IMR-90 (cell line): Measurements from ENCODE around the gene YARS2. TPM values are rescaled to one million over a fixed set of nuclear protein-coding genes. Genes with fewer than 3 reads are reported as not detected.

Source experiments
- ATAC-seq: fragments of 200-7000 bp; cut with Tn5 transposase; 2 replicates; pipeline ENCODE4 v1.9.1; 2020; ENCODE audit warnings: low read depth, mild to moderate bottlenecking, moderate library complexity
- BruUV-seq: library from RNA; stranded (reverse); fragments of 400-500 nt; replicated peaks from 2 replicates; lab custom pipeline; 2021; lab: Mats Ljungman, UMichigan
- CTCF ChIA-PET: fragments of 300-600 bp; formaldehyde crosslinking; extraction: SDS; loops from one replicate; lab custom pipeline; 2021; ENCODE audit warnings: antibody characterized with exemption; lab: Yijun Ruan, JAX
- POLR2A ChIA-PET: fragments of 300-600 bp; sonication (Branson Sonifier 250); formaldehyde crosslinking; loops from one replicate; lab custom pipeline; 2022; ENCODE audit warnings: antibody characterized with exemption; ENCODE audit not compliant: unreplicated experiment; lab: Charles Lee
- DNase-seq: peaks from one replicate; pipeline ENCODE4 v3.0.0; 2013
- H2AFZ ChIP-seq: replicated peaks from 2 replicates; pipeline ENCODE3; 2013; ENCODE audit warnings: low read length, mild to moderate bottlenecking; ENCODE audit not compliant: poor library complexity
- H2AK5ac ChIP-seq: 2 replicates; pipeline ENCODE4 v1.6.1; 2013; ENCODE audit warnings: low read depth, low read length, inconsistent platforms
- H2AK9ac ChIP-seq: replicated peaks from 2 replicates; pipeline ENCODE3; 2013; ENCODE audit warnings: mild to moderate bottlenecking, low read depth, low read length, moderate library complexity; ENCODE audit not compliant: poor library complexity
- H2BK120ac ChIP-seq: 2 replicates; pipeline ENCODE4 v1.6.1; 2013; ENCODE audit warnings: low read depth, low read length, inconsistent platforms
- H2BK15ac ChIP-seq: 3 replicates; pipeline ENCODE4 v1.6.1; 2013; ENCODE audit warnings: low read depth, low read length, inconsistent platforms
- H2BK20ac ChIP-seq: 2 replicates; pipeline ENCODE4 v1.6.1; 2013; ENCODE audit warnings: low read depth, mild to moderate bottlenecking, inconsistent platforms, low read length, moderate library complexity
- H2BK5ac ChIP-seq: 2 replicates; pipeline ENCODE4 v1.6.1; 2013; ENCODE audit warnings: mild to moderate bottlenecking, low read depth, low read length, inconsistent platforms; ENCODE audit not compliant: poor library complexity, severe bottlenecking
- H3K14ac ChIP-seq: replicated peaks from 2 replicates; pipeline ENCODE4 v1.6.1; 2013; ENCODE audit warnings: low read depth, low read length, inconsistent platforms
- H3K18ac ChIP-seq: 2 replicates; pipeline ENCODE4 v1.6.1; 2013; ENCODE audit warnings: low read depth, low read length, control low read depth
- H3K23ac ChIP-seq: 2 replicates; pipeline ENCODE4 v1.6.1; 2013; ENCODE audit warnings: low read depth, low read length, inconsistent platforms
- H3K27ac ChIP-seq: 2 replicates; pipeline ENCODE4 v1.5.1; 2013; ENCODE audit warnings: mild to moderate bottlenecking, control low read depth, low read length; ENCODE audit not compliant: insufficient read depth
- H3K27me3 ChIP-seq: 2 replicates; pipeline ENCODE4 v1.6.1; 2013; ENCODE audit warnings: low read length; ENCODE audit not compliant: control insufficient read depth, insufficient read depth
- H3K36me3 ChIP-seq: 2 replicates; pipeline ENCODE4 v1.6.1; 2013; ENCODE audit warnings: low read length, mixed read lengths; ENCODE audit not compliant: control insufficient read depth, insufficient read depth
- H3K4ac ChIP-seq: 2 replicates; pipeline ENCODE4 v1.6.1; 2013; ENCODE audit warnings: low read depth, low read length, inconsistent platforms
- H3K4me1 ChIP-seq: 2 replicates; pipeline ENCODE4 v1.6.1; 2013; ENCODE audit warnings: low read length, mixed read lengths; ENCODE audit not compliant: control insufficient read depth, insufficient read depth
- H3K4me2 ChIP-seq: 2 replicates; pipeline ENCODE4 v1.6.1; 2013; ENCODE audit warnings: low read depth, mild to moderate bottlenecking, control low read depth, low read length, moderate library complexity
- H3K4me3 ChIP-seq: 2 replicates; pipeline ENCODE4 v1.5.1; 2013; ENCODE audit warnings: low read depth, mild to moderate bottlenecking, control low read depth, low read length, moderate library complexity; ENCODE audit not compliant: insufficient read depth
- H3K56ac ChIP-seq: 2 replicates; pipeline ENCODE4 v1.6.1; 2013; ENCODE audit warnings: low read length, inconsistent platforms; ENCODE audit not compliant: insufficient read depth; ENCODE audit errors: extremely low read depth
- H3K79me1 ChIP-seq, 2 experiments: 2 replicates each; pipeline ENCODE4 v1.6.1; 2013; ENCODE audit warnings: low read length in 2 of 2, inconsistent platforms in 1 of 2, low read depth in 1 of 2
- H3K9ac ChIP-seq: 2 replicates; pipeline ENCODE4 v1.6.1; 2013; ENCODE audit warnings: low read depth, low read length, control low read depth
- H3K9me1 ChIP-seq: 2 replicates; pipeline ENCODE4 v1.6.1; 2013; ENCODE audit warnings: low read length, inconsistent platforms; ENCODE audit not compliant: insufficient read depth
- H3K9me3 ChIP-seq: 2 replicates; pipeline ENCODE4 v1.6.1; 2013; ENCODE audit warnings: low read length; ENCODE audit not compliant: control insufficient read depth, insufficient read depth
- H4K20me1 ChIP-seq: 2 replicates; pipeline ENCODE4 v1.6.1; 2013; ENCODE audit warnings: low read length, inconsistent platforms; ENCODE audit not compliant: insufficient read depth
- H4K5ac ChIP-seq: 2 replicates; pipeline ENCODE4 v1.6.1; 2013; ENCODE audit warnings: mild to moderate bottlenecking, low read depth, low read length, control low read depth
- H4K8ac ChIP-seq, 2 experiments: 2 replicates each; pipeline ENCODE4 v1.6.1; 2013; ENCODE audit warnings: low read depth in 2 of 2, low read length in 2 of 2, control low read depth in 1 of 2, inconsistent platforms in 1 of 2
- H4K91ac ChIP-seq: 2 replicates; pipeline ENCODE4 v1.6.1; 2013; ENCODE audit warnings: low read depth, low read length, inconsistent platforms; ENCODE audit not compliant: insufficient read depth
- BHLHE40 ChIP-seq: fragments of 150-350 bp; IDR thresholded peaks from 2 replicates; pipeline ENCODE4 v1.6.1; 2016; ENCODE audit warnings: mild to moderate bottlenecking, low read depth, low read length
- CEBPB ChIP-seq: IDR thresholded peaks from 2 replicates; pipeline ENCODE4 v1.6.1; 2012; ENCODE audit warnings: low read depth, low read length, improper control_type of control experiment
- CHD1 ChIP-seq: IDR thresholded peaks from 2 replicates; pipeline ENCODE4 v1.6.1; 2012; ENCODE audit warnings: low read depth, low read length, improper control_type of control experiment
- CTCF ChIP-seq: conservative IDR thresholded peaks from 2 replicates; pipeline ENCODE4 v1.5.1; 2012; ENCODE audit warnings: mild to moderate bottlenecking, low read depth, low read length, improper control_type of control experiment
- ELK1 ChIP-seq: fragments of 150-350 bp; IDR thresholded peaks from 2 replicates; pipeline ENCODE4 v1.6.1; 2016; ENCODE audit warnings: low read depth, mild to moderate bottlenecking, low read length, moderate library complexity, borderline replicate concordance
- MAFK ChIP-seq: IDR thresholded peaks from 2 replicates; pipeline ENCODE4 v1.6.1; 2012; ENCODE audit warnings: low read depth, low read length, improper control_type of control experiment
- MXI1 ChIP-seq: IDR thresholded peaks from 2 replicates; pipeline ENCODE4 v1.6.1; 2012; ENCODE audit warnings: low read depth, mild to moderate bottlenecking, low read length, moderate library complexity, borderline replicate concordance
- NFE2L2 ChIP-seq: fragments of 150-350 bp; IDR thresholded peaks from 2 replicates; pipeline ENCODE4 v1.6.1; 2016; ENCODE audit warnings: low read depth, mild to moderate bottlenecking, low read length
- POLR2A ChIP-seq: IDR thresholded peaks from 2 replicates; pipeline ENCODE4 v1.6.1; 2012; ENCODE audit warnings: mild to moderate bottlenecking, low read depth, low read length
- RAD21 ChIP-seq: IDR thresholded peaks from 2 replicates; pipeline ENCODE4 v1.6.1; 2012; ENCODE audit warnings: low read length, improper control_type of control experiment
- RCOR1 ChIP-seq: IDR thresholded peaks from 2 replicates; pipeline ENCODE4 v1.6.1; 2012; ENCODE audit warnings: mild to moderate bottlenecking, low read length, improper control_type of control experiment; ENCODE audit not compliant: insufficient replicate concordance
- RFX5 ChIP-seq: IDR thresholded peaks from 2 replicates; pipeline ENCODE4 v1.8.0; 2012; ENCODE audit warnings: low read depth, mild to moderate bottlenecking, low read length, moderate library complexity
- SMC3 ChIP-seq: fragments of 150-350 bp; IDR thresholded peaks from 2 replicates; pipeline ENCODE4 v1.6.1; 2016; ENCODE audit warnings: low read depth, mild to moderate bottlenecking, antibody characterized with exemption, low read length, moderate library complexity
- USF2 ChIP-seq: fragments of 150-350 bp; IDR thresholded peaks from 2 replicates; pipeline ENCODE4 v1.6.1; 2017; ENCODE audit warnings: mild to moderate bottlenecking, antibody characterized with exemption, low read length, low read depth
- WGBS, 2 experiments: methylation state at CpG; one replicate each; pipeline versions ENCODE4 v1.1.5 to v1.1.7; 2013; ENCODE audit warnings: missing lambda C conversion rate in 2 of 2; ENCODE audit not compliant: insufficient read length in 1 of 2; ENCODE audit errors: extremely low coverage in 2 of 2; 5-methylcytosine and 5-hydroxymethylcytosine counted together
- dilution Hi-C: fragments of 300-500 bp; cut with HindIII; formaldehyde crosslinking; loops from one replicate; pipeline ENCODE4 v1.14.3; 2018; ENCODE audit warnings: low sequenced_read_pairs; ENCODE audit not compliant: unreplicated experiment
- in situ Hi-C: fragments of 300-500 bp; cut with MboI; formaldehyde crosslinking; loops from 3 replicates; pipeline ENCODE4 v1.14.3; 2019; ENCODE audit warnings: low sequenced_read_pairs, inconsistent platforms, mixed read lengths
- intact Hi-C: fragments of 100-400 bp; cut with micrococcal nuclease; formaldehyde crosslinking; loops from 2 replicates; pipeline ENCODE4 v1.10.0; 2022
- polyA plus RNA-seq, 3 experiments: library from polyadenylated mRNA; depleted of rRNA; stranded (reverse); fragments of >200 nt; gene quantifications; 2 replicates each; pipeline ENCODE4 v1.2.3, GENCODE V29; 2012; ENCODE audit warnings: low replicate concordance in 1 of 3
- total RNA-seq: library from RNA; depleted of rRNA; stranded (reverse); fragments of >200 nt; gene quantifications from 2 replicates; pipeline ENCODE4 v1.2.3, GENCODE V29; 2012

Gene YARS2
- total and polyA plus RNA-seq, 2 of the 4 experiments (the other 2 are of a cell fraction), result 15.3 to 26.9 TPM

DNA sequence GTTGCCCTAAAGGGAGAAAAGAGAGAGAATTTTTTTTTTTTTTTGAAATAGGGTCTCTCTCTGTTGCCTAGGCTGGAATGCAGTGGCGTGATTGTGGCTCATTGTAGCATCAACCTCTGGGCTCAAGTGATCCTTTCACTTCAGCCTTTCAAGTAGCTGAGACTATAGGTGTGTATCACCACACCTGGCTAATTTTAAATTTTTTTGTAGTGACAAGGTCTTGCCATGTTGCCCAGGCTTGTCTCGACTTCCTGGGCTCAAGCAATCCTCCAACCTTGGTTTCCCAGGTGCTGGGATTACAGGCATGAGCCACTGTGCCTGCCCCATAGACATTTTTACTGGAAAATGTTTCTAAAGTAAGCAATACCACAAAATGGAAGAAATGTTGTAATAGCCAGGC is 36.8 kb downstream of the YARS2 start:
- WGBS, 2 experiments, result no CpG with 5 or more reads among the region's 2 CpGs
- Histone ChIP-seq H3K4me3 (no peak overlapping the region), H3K9ac (no peak overlapping the region), H3K4me2 (no peak overlapping the region), H4K5ac (no peak overlapping the region), H3K9me1 (0 out of 2 replicates have a peak, but pooled peaks cover 5% of the 10 kb centered on the region), H3K4me1 (no peaks in the 10 kb centered on the region), H3K23ac (no peak overlapping the region), H2AK9ac (no peak overlapping the region), H2BK120ac (no peak overlapping the region), H2AFZ (no peak overlapping the region), H2AK5ac (no peak overlapping the region), H3K18ac (no peak overlapping the region), H2BK5ac (no peak overlapping the region), H3K79me1 (peaks cover 0 to 2% of the 10 kb centered on the region in 2 experiments; a peak in 1 of 4 replicates), H4K8ac (no peak overlapping the region), H4K20me1 (no peaks in the 10 kb centered on the region), H3K27me3 (no peaks in the 10 kb centered on the region), H2BK20ac (no peak overlapping the region), H3K27ac (no peak overlapping the region), H3K36me3 (peaks cover 10% of the 10 kb centered on the region), H3K14ac (no peak overlapping the region), H3K56ac (no peak overlapping the region), H2BK15ac (no peak overlapping the region), H3K4ac (no peak overlapping the region), H4K91ac (no peak overlapping the region), H3K9me3 (no peaks in the 10 kb centered on the region)
- in situ Hi-C loops, result no loop called here
- no TSS peak for BruUV-seq
- ATAC-seq, result no peak
- dilution Hi-C loops, result no loop called here
- intact Hi-C loops, result no loop called here
- no peak for DNase-seq
- ChIA-PET CTCF (no interaction called here), POLR2A (no interaction called here)
- TF ChIP-seq NFE2L2 (no peak), BHLHE40 (no peak), CTCF (no peak), RAD21 (no peak), RFX5 (no peak), MAFK (no peak), CEBPB (no peak), POLR2A (no peak), SMC3 (no peak), ELK1 (no peak), RCOR1 (no peak), CHD1 (no peak), MXI1 (no peak), USF2 (no peak)
